NCI-H1436 treated with DMSO at 0.1 percent for 48 hours (cell line): ENCODE results near the gene COBL.

ENCODE experiments used
- DNase-seq: peaks from one replicate; lab custom pipeline; 2025; lab: John Stamatoyannopoulos, UW

COBL gene, protein sequence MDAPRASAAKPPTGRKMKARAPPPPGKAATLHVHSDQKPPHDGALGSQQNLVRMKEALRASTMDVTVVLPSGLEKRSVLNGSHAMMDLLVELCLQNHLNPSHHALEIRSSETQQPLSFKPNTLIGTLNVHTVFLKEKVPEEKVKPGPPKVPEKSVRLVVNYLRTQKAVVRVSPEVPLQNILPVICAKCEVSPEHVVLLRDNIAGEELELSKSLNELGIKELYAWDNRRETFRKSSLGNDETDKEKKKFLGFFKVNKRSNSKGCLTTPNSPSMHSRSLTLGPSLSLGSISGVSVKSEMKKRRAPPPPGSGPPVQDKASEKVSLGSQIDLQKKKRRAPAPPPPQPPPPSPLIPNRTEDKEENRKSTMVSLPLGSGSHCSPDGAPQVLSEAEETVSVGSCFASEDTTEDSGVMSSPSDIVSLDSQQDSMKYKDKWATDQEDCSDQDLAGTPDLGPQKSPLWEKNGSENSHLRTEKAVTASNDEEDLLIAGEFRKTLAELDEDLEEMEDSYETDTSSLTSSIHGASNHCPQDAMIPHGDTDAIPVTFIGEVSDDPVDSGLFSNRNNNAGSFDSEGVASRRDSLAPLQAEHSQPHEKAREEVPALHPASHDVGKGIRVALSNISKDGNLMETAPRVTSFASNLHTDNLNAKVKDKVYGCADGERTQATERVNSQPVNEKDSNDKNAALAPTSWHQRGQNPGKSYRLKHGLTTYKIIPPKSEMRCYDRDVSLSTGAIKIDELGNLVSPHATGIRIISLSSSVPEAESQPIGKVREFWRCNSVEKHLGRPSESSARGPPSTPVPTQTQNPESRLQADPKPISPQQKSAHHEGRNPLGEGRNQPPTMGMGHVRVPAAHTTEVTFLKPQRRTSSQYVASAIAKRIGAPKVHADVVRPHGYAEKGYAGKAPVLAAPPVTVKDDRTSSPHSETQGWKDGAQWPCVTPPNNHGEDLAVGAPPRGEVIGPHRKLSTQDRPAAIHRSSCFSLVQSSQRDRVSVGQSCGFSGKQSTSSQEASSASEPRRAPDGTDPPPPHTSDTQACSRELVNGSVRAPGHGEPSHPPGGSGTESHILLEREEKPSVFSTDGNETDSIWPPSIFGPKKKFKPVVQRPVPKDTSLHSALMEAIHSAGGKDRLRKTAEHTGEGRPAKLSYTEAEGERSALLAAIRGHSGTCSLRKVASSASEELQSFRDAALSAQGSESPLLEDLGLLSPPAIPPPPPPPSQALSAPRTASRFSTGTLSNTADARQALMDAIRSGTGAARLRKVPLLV

DNA sequence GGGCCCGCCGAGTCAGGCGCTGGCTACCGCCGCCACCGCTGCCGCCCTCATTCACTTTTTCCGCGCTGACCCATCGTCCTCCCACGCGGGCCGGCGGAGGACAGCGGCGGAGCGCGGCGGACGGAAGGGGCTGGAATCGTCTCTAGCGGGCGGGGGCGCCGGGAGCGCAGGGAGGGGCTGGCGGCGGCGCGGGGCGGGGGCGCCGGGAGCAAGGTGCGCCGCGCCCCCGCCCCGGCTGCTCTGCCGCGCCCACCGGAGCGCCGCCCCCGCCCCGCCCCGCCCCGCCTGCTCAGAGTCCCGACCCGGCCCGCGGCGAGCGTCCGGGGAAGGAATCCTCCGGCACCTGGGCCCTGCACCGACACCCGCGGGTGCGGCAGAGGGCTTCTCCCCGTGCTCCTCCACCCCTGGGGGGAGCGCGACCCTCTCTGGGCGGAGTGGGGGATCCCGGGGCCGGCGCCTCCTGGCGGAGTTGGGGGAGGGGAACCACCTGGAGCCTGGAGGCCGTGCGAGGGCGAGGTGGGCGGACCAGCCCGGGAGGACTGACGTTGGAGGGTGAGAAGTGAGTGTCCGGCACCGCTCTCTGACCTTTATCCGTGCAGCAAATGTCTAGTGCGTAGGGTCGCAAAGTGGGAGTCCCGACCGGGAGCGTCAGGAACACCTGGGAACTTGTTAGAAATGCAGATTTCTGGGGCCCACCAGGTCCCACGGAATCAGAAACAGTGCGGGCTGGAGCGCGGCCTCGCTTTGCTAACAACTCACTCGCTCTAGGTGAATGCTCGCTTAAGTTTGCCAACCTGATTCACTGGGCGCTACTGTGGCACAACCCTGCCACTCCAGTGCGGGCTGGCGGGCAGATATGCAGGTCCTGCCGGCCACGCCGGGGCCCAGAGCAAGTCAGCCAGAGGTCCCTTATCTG, at the start of gene COBL:
COBL (minus strand) TSS at position 144 of the 916 bp plus-strand sequence. CDS start 176 bp downstream, outside the sequence.
- no peak for DNase-seq

DNA sequence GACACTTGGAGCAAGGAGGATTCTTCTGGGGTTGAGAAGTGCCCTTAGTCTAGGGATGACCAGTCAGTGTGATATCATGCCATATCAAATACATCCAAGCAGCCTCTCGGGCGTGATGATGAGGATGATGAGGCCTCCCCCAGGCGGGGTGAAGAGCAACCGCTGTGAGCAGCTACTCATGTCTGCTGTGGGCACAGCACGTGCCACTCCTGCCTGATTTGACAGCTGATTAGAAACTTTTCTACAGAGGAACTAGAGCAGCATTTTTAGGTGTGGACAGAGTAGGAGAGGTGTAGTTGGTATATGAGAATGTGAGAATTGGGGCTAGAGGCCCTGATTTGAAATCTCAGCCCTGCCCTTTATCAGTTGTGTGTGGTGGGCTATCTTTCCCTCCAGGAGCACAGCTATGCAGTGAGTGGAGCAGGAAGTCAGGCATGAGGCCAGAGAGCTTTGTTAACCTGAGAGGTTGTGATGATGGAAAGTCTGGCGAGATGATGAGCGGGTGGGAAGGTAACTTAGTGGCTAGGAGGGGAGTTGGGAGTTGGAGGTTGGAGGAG, 49.6 kb upstream of the COBL start:
- DNase-seq = no peak

DNA sequence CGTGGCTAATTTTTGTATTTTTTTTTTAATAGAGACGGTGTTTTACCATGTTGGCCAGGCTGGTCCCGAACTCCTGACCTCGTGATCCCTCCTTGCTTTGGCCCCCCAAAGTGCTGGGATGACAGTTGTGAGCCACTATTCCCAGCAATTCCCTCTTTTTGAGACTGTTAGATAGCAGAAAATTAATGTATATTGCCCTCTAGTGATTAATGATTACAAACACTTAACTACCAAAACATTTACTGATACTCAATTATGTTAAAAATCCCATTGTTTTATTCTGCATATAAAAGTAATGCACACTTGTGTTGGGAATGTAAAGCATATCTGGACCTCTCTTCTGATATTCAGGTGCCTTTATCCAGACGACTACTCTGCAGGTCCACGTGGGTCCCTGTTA, 41.2 kb upstream of the COBL start:
- no peak for DNase-seq

DNA sequence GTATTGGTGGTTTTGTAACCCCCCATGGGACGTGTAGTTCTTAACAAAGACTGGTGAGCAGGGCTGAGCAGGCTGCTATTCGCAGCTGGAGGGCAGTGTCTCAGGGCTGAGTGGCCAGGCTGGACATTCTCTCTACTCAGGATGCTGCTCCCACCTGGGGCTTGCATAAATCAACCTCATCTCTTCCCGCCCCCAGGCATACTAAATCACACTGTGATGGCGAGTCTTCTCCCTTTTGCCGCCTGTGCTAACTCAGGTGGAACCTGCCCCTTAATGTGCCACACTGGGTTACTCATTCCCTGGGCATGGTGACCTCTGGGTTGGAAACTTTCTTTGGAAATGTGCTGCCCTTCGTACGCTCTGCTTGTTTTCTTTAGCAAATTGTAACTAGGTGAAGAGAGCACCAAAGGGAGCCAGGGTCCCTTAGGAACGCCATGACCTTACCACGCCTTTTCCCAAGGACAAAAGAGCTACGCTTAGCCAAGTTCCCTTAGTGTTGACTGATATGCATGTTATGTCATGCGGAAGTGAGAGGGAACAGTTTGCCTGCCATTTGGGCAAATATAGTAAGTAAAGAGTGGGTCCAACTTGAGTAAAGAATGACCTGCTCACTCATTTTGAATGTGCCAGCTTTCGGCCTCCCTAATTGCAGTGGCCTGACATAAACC, 40.4 kb upstream of the COBL start:
- no peak for DNase-seq

DNA sequence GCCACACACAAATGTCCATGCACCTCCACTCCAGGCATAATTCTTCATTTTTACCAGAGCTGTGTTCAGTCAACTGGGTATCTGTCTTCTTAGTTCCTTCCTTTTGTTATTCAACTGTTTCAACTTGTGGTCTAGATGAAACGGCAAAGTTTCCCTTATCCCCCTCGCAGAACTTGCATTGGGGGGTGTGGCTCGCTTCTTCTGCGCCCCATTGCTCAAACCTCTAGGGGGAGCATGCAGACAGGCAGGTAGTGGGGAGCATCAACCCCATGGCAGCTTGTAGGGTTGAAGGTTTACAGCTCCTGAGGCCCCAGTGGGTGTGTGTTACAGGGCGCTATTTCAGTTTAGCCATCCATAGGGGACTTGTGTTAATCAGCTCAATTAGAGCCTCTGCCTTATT, 38.3 kb upstream of the COBL start:
- DNase-seq = no peak

DNA sequence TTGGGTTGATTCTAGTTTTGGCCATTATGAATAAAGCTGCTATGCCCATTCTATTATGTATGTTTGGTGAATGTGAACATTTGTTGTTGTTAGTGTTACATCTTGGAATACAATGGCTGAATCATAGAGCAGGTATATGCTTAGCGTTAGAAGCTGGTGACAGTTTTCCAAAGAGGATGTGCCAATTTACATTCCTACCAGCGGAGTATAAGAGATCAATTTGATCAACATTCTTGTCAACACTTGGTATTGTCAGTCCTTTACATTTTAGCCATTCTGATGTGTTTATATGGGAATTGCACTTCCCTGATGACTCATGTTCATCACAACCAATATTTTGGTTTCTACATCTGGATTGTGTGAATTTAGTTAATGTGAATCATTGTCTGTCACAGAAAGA, 37.8 kb upstream of the COBL start:
- no peak for DNase-seq

DNA sequence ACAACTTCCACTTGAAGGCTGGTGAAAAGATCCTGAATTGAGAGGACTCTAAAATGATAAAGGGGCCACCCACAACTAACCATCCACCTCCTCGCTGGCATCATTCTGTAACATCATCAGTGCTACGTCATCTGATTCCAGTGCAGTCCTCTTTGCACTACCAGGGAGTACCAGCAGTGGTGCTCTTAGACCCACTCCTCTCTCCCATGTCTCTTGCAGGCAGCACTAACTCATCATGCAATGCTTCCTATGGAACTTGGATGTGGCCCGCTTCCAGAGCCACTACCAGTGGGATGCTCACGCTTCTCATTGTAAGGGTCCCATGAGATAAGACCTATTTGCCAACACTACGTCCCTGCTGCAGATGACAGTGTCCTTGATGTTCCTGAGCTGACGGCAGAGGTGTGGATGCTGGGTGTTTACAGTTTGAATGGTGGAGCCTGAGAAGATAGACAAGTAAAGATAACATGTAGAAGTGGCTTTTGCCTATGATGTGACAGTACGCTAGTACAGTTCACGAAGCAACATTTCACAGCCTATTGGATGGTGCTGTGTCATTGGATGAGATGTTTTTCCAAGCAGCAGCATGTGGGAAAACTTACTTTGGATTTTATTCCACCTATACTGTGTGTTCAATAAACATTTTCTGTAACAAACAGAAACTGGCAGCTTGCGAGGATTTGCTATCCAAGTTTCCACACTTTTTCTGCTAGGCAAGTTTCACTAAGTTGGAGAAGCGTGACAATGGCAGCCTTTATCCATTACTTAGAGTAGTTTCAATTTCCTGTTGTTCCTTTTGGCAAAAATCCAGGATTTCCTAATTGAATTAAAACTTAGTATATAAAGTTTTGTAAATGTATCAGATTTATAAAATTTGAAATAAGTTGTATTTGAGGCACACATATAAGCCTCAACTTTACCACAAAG, 35.8 kb upstream of the COBL start:
- DNase-seq = no peak

DNA sequence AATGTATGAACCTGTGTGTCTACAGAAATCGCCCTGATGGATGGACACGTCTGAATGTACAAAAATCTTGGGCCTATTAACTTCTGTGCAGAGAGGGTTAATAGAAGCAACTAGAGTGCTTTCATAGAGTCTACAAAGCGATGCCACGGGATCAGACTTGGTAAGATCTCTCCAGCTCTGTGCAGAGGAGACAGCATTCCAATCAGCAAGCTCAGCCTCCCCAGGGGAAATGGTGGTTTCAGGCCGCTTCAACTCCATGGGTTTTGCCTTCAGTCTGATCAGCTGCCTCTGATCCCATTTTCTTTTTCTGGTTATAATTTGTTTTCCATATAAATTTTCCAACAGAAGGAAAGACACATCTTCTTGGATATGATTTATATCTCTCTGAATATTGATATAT, 35.1 kb upstream of the COBL start:
- DNase-seq = no peak

DNA sequence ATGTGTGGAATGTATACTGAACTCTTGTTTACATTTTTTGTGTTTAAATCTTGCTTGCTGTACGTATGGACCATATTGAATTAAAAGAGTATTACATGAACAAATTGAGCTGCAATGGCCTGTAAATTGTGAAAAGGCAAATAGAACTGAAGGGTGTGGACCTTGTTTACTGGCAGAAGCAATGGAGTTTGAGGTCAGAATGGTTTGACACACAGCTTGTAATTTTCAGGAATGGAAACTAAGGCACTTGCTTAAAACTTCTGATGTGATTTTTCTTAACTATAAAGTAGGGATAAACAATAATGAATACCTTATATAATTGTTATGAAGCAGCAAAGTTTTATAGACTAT, 33.9 kb upstream of the COBL start:
- DNase-seq = no peak

DNA sequence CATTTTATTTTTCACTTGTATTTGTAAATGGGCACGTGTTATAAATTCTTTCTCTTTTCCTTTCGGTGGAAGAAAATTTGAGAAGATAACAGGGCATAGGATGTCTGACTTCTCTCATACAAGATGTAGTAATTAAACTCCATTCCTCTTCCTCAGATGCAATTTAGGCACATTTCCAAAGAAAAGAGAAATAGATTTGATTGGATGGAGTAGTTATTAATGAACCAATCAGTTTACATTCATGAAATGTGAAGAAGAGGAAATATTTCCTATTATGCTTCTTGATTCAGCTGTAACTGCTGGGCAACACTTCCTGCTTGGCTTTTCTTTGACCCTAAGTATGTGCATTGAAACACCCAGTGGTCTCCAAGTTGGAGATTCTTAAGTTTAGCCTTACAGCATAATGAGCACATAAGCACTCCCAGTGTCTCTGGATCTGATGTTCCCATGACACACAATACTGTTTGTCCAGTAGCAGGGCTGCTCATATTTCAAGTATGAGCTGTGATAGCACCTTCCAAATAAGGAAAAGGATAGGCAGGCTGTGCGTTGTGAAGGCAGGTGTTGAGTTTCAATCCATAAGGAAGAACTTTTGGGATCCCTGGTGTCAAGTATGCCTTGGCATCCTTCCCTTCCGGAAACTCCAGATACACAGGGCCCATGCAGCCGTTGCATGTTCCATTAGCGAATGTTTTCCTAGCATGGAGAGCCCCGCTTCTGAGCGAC, 33.4 kb upstream of the COBL start:
- DNase-seq = no peak

DNA sequence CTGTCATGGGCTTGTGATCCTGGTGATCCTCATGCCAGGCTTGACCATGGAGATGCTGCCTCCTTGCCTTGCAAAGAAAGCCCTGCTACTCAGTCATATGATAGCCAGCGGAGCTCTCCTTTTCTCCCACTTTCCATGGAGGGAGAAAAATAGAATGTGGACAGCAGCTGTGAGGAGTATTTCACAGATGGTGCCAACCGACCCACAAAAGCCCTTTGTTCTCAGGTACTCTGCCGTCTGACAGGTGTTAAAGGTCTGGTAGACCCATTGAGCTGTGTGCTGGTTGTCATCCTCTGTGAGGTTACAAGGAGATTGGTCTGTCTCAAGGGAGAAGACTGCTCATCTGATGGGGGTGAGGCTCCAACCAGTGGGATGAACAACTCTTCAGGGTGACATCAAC, 29.5 kb upstream of the COBL start:
- no peak for DNase-seq

DNA sequence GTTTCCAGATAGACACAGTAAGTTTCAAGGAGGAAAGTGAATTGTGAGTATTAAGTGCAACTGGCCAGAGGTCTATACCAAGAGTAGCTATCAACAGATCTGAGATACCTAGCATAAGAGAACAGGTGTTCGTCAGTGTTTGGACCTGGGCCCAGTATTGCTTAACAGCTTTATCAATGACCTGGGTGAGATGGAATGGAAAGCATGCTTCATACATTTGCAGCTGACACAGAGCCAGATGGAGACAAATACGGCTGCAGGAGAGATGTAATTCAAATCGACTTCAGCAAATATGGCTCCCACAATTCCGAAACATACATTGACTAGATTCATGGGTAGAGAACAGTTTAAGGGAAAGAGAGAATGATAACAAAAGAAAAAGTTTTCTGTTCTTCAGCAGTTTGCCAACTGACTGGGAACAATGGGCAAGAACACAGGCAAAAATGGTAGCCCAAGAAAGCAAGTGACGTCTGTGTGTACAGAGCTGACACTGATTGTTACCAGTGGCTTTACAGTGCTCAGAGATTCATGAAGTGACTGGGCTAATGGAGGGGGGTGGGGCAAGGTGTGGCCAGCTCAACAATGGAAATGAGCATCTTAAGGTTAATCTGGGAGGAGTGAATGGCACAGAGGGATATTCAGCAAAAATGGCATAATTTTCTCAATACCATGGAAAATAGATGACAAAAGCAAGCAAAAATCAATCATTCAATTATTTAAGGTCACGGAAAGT, 28.0 kb upstream of the COBL start:
- no peak for DNase-seq

DNA sequence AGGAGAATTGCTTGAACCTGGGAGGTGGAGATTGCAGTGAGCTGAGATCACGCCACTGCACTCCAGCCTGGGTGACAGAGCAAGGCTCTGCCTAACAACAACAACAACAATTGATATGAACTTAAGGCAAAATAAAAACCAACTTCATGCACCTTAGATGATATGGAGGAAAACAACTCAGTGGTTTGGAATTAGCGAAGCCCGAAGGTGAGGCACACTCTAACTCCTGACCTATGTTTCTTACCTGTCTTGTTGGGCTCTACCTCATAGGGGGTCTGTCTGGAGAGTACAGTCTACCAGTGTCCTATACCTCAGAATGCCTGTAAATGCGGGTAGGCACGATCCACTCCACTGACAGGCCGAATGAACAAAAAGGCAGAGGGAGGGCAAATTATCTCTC, 24.3 kb upstream of the COBL start:
- no peak for DNase-seq

DNA sequence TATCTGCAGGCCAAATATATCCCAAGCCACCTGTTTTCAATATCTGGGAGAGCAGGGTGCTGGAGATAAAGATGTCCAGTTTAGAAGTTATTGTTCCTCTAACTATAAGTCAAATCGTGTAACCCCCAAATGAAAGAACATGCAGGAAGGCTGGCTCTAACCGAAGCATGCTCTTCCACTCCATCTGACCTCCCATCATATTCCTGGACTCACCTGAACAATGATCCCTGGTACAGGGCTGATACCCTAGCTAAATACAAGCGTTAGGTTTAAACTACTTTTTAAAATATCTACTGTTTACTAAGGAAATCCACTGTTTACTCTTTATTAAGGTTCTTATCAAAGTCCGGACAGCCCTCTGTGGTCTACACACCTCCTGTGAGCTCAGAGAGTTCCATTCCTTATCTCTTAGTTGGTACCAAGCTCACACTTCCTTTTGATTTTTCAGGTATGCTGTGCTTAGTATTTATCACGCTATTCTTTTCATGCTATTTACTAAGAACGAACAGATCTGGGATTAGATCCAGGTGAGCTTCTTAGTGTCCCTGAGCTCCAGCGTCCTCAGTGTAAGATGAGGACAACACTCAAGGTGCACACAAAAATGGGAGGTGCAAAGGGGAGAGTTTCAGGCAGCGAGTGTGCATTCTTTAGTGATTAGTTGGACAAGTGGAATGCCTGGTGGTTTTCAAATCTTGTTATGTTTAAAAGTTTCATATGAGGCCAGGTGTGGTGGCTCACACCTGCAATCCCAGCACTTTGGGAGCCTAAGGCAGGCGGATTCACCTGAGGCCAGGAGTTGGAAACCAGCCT, 23.6 kb upstream of the COBL start:
- DNase-seq = no peak

DNA sequence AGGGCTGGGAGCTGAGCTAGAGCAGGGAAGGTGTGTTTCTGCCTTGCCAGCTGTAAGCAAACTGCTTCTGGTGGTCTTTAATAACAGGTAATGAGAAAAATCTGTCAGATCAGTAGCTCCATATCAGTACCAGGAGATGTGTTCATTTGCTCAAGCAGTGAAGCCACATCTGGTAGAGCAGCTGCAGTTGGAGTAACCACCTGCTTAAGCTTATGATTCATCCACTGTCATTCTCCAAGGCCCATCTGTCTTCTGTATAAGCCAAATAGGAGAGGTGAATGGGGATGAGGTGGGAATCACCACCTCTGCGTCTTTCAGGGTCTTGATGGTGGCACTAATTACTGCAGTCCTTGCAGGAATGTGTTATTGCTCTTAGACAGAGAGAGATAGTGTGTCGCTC, 18.4 kb upstream of the COBL start:
- DNase-seq = no peak

DNA sequence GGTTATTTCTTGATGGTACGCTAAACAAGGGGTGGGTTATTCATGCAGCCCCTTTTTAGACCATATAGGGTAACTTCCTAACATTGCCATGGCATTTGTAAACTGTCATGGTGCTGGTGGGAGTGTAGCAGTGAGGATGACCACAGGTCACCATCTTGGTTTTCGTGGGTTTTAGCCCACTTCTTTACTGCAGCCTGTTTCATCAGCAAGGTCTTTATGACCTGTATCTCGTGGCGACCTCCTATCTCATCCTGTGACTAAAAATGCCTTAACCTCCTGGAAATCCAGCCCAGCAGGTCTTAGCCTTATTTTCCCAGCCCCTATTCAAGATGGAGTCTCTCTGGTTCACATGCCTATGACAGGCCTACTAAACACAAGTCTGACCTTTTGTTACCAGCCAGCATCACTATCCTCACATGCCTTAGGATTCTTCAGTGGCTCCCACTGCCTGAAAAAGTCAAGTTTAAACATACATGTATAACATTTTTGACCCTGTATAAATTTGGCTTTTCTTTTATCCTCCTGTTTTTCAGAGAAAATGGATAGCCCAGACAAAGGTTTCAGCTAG, 13.2 kb upstream of the COBL start:
- DNase-seq = no peak

DNA sequence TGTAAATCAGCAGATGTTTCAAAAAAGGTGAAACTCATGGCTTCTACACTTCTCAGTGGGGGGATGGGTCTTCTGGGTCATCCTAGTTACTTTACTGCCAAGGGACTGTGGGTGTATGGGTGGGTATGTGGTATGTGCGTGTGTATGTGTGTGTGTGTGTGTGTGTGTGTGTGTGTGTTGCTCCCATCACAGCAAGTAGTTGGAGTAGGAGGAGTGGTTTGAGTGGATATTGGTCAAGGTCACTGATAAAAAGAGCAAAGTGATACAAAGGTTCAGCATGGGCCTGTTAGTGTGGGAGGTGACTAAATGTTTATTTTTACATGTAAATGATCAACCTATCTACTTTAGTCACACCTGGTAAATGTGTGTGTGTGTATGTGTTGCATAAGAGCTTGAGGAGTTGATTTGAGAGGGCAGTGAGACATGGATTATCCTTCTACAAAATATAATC, 11.8 kb upstream of the COBL start:
- no peak for DNase-seq
